CD4-positive, alpha-beta memory T cell (primary cell): Measurements from ENCODE around the gene SP5. TPM values are rescaled to one million over a fixed set of nuclear protein-coding genes. Genes with fewer than 3 reads are reported as not detected.
"Not testable (repeated sequence)": the region's sequence is repeated elsewhere in the genome, so short reads cannot be mapped to it uniquely, and the experiment has no call there.

Experiments
- CTCF ChIA-PET: fragments of 350-600 bp; sonication (Branson Sonifier 250); formaldehyde crosslinking; loops from one replicate; lab custom pipeline; 2021; ENCODE audit warnings: inconsistent platforms; ENCODE audit not compliant: partially characterized antibody; lab: Charles Lee
- POLR2A ChIA-PET: fragments of 350-600 bp; sonication (Branson Sonifier 250); formaldehyde crosslinking; loops from one replicate; lab custom pipeline; 2021; ENCODE audit not compliant: partially characterized antibody; lab: Charles Lee
- DNase-seq, 5 donors: peaks; one replicate each; pipeline versions ENCODE4 v3.0.0 to v3.0.0-alpha.2; 2020 to 2022; ENCODE audit warnings: mixed read lengths in 1 of 5
- H3K27ac ChIP-seq: one replicate; pipeline ENCODE4 v1.7.0; 2013; ENCODE audit warnings: low read depth, low read length
- H3K27me3 ChIP-seq: 2 replicates; pipeline ENCODE4 v1.7.0; 2013; ENCODE audit warnings: mild to moderate bottlenecking, low read length, moderate library complexity; ENCODE audit not compliant: insufficient read depth
- H3K36me3 ChIP-seq: 2 replicates; pipeline ENCODE4 v1.7.0; 2013; ENCODE audit warnings: mild to moderate bottlenecking, low read length, moderate library complexity; ENCODE audit not compliant: insufficient read depth
- H3K4me1 ChIP-seq: 2 replicates; pipeline ENCODE4 v1.7.0; 2013; ENCODE audit warnings: mild to moderate bottlenecking, low read length, moderate library complexity; ENCODE audit not compliant: insufficient read depth
- H3K4me3 ChIP-seq, 2 donors: one replicate each; pipeline ENCODE4 v1.7.0; 2013; ENCODE audit warnings: low read length in 2 of 2, mild to moderate bottlenecking in 1 of 2
- H3K9me3 ChIP-seq, 2 donors: one replicate each; pipeline ENCODE4 v1.7.0; 2013; ENCODE audit warnings: low read length in 2 of 2, control low read depth in 1 of 2; ENCODE audit not compliant: control insufficient read depth in 1 of 2
- H3K27ac Mint-ChIP-seq, 7 donors: one replicate each; pipeline ENCODE4 v1.8.0; 2020 to 2021; ENCODE audit warnings: mixed read lengths in 7 of 7, mild to moderate bottlenecking in 6 of 7, inconsistent platforms in 3 of 7, moderate library complexity in 3 of 7
- H3K27me3 Mint-ChIP-seq, 2 donors: one replicate each; pipeline ENCODE4 v1.8.0; 2020 to 2021; ENCODE audit warnings: mixed read lengths in 2 of 2
- H3K36me3 Mint-ChIP-seq, 2 donors: one replicate each; pipeline ENCODE4 v1.8.0; 2020 to 2021; ENCODE audit warnings: mixed read lengths in 2 of 2, inconsistent platforms in 1 of 2, mild to moderate bottlenecking in 1 of 2
- H3K4me1 Mint-ChIP-seq, 4 donors: one replicate each; pipeline ENCODE4 v1.8.0; 2020 to 2021; ENCODE audit warnings: mixed read lengths in 4 of 4, mild to moderate bottlenecking in 1 of 4
- H3K4me3 Mint-ChIP-seq, 8 donors: one replicate each; pipeline ENCODE4 v1.8.0; 2020 to 2021; ENCODE audit warnings: mixed read lengths in 8 of 8, mild to moderate bottlenecking in 7 of 8, moderate library complexity in 6 of 8, inconsistent platforms in 3 of 8
- H3K9me3 Mint-ChIP-seq, 8 donors: one replicate each; pipeline ENCODE4 v1.8.0; 2020 to 2021; ENCODE audit warnings: mixed read lengths in 8 of 8, mild to moderate bottlenecking in 5 of 8, inconsistent platforms in 3 of 8, moderate library complexity in 1 of 8
- intact Hi-C: fragments of 100-400 bp; cut with micrococcal nuclease; formaldehyde crosslinking; loops from one replicate; pipeline ENCODE4 v1.15.1; 2023
- polyA plus RNA-seq, 2 donors: library from polyadenylated mRNA; unstranded; fragments of 300-500 nt; fragmentation: Illumina TruSeq; gene quantifications; one replicate each; pipeline ENCODE4 v1.2.3, GENCODE V29; 2021
- total RNA-seq, 2 experiments: library from RNA; stranded (reverse); gene quantifications; one replicate each; pipeline ENCODE4 v1.2.3, GENCODE V29; 2021

Gene SP5
- total RNA-seq (not detected), polyA plus RNA-seq (not detected)

DNA sequence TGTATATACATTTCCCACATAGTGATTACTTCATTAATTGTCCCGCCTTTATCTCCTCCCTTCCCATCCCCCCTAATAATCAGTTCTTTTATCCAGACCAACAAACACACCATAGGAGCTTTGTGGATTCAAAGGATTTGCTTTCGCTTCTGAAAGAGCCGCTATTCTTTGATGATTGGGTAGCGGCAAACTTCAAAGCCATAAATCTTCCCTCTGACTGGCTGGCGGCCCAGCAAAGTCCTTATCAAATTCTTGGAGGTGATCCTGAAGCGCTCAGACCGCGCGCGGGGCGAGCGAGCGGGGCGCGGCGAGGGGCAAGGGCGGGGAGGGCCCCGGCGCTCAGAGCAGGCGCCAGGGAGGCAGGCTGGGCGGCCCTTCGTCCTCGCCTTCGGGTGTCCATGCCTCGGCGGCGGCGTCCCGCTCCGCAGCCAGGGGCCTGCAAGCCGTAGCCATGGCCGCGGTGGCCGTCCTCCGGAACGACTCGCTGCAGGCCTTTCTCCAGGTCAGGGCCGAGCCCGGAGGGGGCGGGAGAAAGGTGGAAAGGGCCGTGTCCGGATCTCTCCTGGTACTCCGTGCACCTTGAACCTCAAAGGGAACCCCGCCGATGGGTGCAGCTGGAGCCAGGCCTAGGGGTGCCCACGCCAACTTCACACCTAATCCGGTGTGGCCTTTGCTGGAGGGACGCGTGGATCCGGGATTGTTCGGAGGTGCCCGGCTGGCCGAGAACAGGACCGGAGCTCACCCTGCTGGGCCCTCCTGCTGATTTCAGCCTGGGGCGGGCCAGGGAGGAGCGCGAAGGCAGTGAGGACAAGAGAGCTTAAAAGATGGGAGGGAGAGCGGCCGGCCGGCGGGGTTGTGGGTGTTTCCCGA is at the start of gene SP5:
Gene SP5 (plus strand): TSS at position 276 of the 870 bp plus-strand sequence. CDS start 176 bp downstream, at position 452.
- POLR2A ChIA-PET, result no interaction called here

DNA sequence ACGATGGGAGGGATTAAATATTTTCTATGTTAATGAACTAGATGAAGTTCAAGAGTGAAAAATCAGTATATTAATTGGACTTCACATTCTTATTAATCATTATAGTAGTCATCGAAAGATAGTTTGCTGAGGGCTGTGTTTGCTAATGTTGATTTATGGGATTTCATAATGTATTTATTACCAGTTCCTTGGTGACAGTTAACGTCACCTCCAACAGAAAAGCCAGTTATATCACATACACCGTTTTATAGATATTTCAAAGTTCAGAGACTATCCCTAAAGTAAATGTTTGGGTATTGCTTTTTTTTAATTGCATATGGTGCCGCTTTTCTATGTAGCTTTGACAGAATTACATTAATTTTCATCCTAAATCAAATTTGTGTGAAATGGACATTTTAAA is 49.4 kb upstream of the SP5 start:
- POLR2A ChIA-PET, result no interaction called here
- no peaks in the 10 kb centered on the region for H3K36me3 ChIP-seq
- Mint-ChIP-seq H3K27ac (no peak overlapping the region), H3K27me3 (peaks cover 11 to 12% of the 10 kb centered on the region in 2 donors), H3K4me3 (no peak overlapping the region), H3K9me3 (peaks cover 0 to 2% (median 0%) of the 10 kb centered on the region in 8 donors), H3K36me3 (no peaks in the 10 kb centered on the region), H3K4me1 (no peaks in the 10 kb centered on the region)
- H3K27me3 ChIP-seq, result no peaks in the 10 kb centered on the region
- no peak for DNase-seq
- H3K9me3 ChIP-seq, result no peaks in the 10 kb centered on the region
- intact Hi-C loops, result no loop called here
- H3K27ac ChIP-seq, result no peak overlapping the region
- CTCF ChIA-PET, result interaction anchor here (0.6 kb wide), 1 partner anchor 83 kb away, joined by 3 read pairs; no protein-coding TSS in a partner anchor
- no peak overlapping the region for H3K4me3 ChIP-seq
- H3K4me1 ChIP-seq, result no peaks in the 10 kb centered on the region

More for the DNA sequence above, at the start of gene SP5:
- Mint-ChIP-seq H3K27me3 (peaks cover 47 to 52% of the 10 kb centered on the region in 2 donors), H3K27ac (peak within 1 kb of the TSS in 4 of 7 donors; percentile 26 to 87 (median 54)), H3K4me1 (peaks cover 17 to 45% (median 36%) of the 10 kb centered on the region in 4 donors), H3K36me3 (peaks cover 3 to 4% of the 10 kb centered on the region in 2 donors), H3K9me3 (peaks cover 0 to 10% (median 0%) of the 10 kb centered on the region in 8 donors), H3K4me3 (peak within 1 kb of the TSS; percentile 84 to 95 (median 93))
- H3K4me3 ChIP-seq, result peak within 1 kb of the TSS; percentile 44 to 69
- CTCF ChIA-PET, result no interaction called here
- peaks cover 45% of the 10 kb centered on the region for H3K27me3 ChIP-seq
- peak; percentile 45 to 65 (median 56) for DNase-seq
- H3K9me3 ChIP-seq, result no peaks in the 10 kb centered on the region
- no peak within 1 kb of the TSS for H3K27ac ChIP-seq
- peaks cover 40% of the 10 kb centered on the region for H3K4me1 ChIP-seq
- no peaks in the 10 kb centered on the region for H3K36me3 ChIP-seq
- intact Hi-C loops, result loop anchor here (5.0 kb wide), 1 partner anchor 102 kb away; the partner anchor contains the start of gene GAD1

DNA sequence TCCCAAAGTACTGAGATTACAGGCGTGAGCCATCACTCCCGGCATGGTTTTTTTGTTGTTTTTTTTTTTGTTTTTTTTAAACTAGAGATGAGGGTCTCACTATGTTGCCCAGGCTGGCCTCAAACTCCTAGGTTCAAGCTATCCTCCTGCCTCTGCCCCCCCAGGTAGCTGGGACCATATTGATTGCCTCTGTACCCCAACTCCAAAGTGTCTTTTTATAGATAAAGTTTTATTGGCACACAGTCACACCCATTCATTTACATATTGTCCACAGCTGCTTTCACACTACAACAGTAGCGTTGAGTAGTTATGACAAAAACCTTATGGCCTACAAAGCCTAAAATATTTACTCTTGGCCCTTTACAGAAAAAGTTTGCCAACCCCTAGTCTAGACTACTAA is 45.2 kb upstream of the SP5 start:
- Histone ChIP-seq H3K27me3 (no peaks in the 10 kb centered on the region), H3K36me3 (no peaks in the 10 kb centered on the region), H3K9me3 (no peaks in the 10 kb centered on the region), H3K27ac (no peak overlapping the region), H3K4me3 (no peak overlapping the region), H3K4me1 (no peaks in the 10 kb centered on the region)
- Mint-ChIP-seq H3K27ac (no peak overlapping the region), H3K9me3 (peaks cover 0 to 2% (median 0%) of the 10 kb centered on the region in 8 donors), H3K36me3 (no peaks in the 10 kb centered on the region), H3K4me3 (no peak overlapping the region), H3K27me3 (peaks cover 7 to 17% of the 10 kb centered on the region in 2 donors), H3K4me1 (no peaks in the 10 kb centered on the region)
- ChIA-PET CTCF (no interaction called here), POLR2A (no interaction called here)
- intact Hi-C loops, result no loop called here
- DNase-seq, result no peak

- Mint-ChIP-seq H3K36me3 (no peaks in the 10 kb centered on the region), H3K27ac (no peak overlapping the region), H3K27me3 (peaks cover 4 to 11% of the 10 kb centered on the region in 2 donors), H3K9me3 (no peaks in the 10 kb centered on the region), H3K4me1 (no peaks in the 10 kb centered on the region), H3K4me3 (no peak overlapping the region)
- H3K4me3 ChIP-seq, result no peak overlapping the region
- intact Hi-C loops, result no loop called here
- DNase-seq, result no peak
- H3K36me3 ChIP-seq, result no peaks in the 10 kb centered on the region
- ChIA-PET POLR2A (no interaction called here), CTCF (no interaction called here)
- no peak overlapping the region for H3K27ac ChIP-seq
- H3K27me3 ChIP-seq, result no peaks in the 10 kb centered on the region
- H3K9me3 ChIP-seq, result no peaks in the 10 kb centered on the region
- H3K4me1 ChIP-seq, result no peaks in the 10 kb centered on the region
Measured at GRCh38 chr2:170670651-170671050, 44.5 kb upstream of the SP5 start.

GRCh38 chr2:170671079-170671478 is 44.1 kb upstream of the SP5 start:
- Histone ChIP-seq H3K27ac (no peak overlapping the region), H3K27me3 (no peaks in the 10 kb centered on the region), H3K4me3 (no peak overlapping the region), H3K9me3 (no peaks in the 10 kb centered on the region), H3K36me3 (no peaks in the 10 kb centered on the region), H3K4me1 (no peaks in the 10 kb centered on the region)
- DNase-seq, result no peak
- H3K27ac Mint-ChIP-seq, result no peak overlapping the region
- H3K4me1 Mint-ChIP-seq, result no peaks in the 10 kb centered on the region
- no peaks in the 10 kb centered on the region for H3K36me3 Mint-ChIP-seq
- H3K27me3 Mint-ChIP-seq, result peaks cover 4 to 11% of the 10 kb centered on the region in 2 donors
- intact Hi-C loops, result no loop called here
- ChIA-PET POLR2A (no interaction called here), CTCF (no interaction called here)
- no peaks in the 10 kb centered on the region for H3K9me3 Mint-ChIP-seq
- H3K4me3 Mint-ChIP-seq, result no peak overlapping the region

DNA sequence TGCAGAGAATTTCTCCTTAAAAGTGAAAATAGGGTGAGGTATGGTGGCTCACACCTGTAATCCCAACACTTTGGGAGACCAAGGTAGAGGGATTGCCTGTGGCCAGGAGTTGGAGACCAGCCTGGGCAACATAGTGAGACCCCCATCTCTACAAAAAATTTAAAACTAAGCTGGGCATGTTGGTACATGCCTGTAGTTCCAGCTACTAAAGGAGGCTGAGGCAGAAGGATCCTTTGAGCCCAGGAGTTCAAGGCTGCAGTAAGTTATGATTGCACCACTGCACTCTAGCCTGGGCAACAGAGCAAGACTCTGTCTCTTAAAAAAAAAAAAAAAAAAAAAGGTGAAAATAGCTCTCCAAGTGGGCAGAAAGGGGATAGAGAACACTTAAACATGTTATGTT is 40.9 kb upstream of the SP5 start:
- H3K27ac Mint-ChIP-seq, H3K4me1 Mint-ChIP-seq, H3K27me3 ChIP-seq, H3K36me3 ChIP-seq, POLR2A ChIA-PET, H3K4me3 Mint-ChIP-seq, H3K9me3 ChIP-seq, H3K27ac ChIP-seq, H3K4me1 ChIP-seq, H3K4me3 ChIP-seq, DNase-seq, H3K36me3 Mint-ChIP-seq, intact Hi-C loops, H3K27me3 Mint-ChIP-seq, H3K9me3 Mint-ChIP-seq: not testable (repeated sequence)
- CTCF ChIA-PET, result interaction anchor here (1.6 kb wide), 1 partner anchor 13 kb away, joined by 3 read pairs; no protein-coding TSS in a partner anchor

DNA sequence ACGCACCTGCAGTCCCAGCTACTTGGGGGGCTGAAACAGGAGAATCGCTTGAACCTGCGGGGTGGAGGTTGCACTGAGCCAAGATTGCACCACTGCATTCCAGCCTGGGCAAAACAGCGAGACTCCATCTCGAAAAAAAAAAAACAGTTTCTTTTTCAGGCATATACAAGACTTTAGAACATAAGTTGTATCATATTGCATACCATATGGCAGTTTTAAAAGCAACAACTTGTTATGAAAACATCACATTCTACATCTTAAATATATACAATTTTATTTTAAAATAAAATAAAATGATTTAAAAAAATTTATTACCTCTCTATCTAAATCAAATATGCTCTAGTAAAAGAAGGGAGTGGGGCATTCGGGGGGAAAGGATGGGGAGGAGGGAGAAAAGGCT is 39.4 kb upstream of the SP5 start:
- peaks cover 7% of the 10 kb centered on the region for H3K4me1 ChIP-seq
- H3K27me3 Mint-ChIP-seq, result peaks cover 3 to 6% of the 10 kb centered on the region in 2 donors
- no peaks in the 10 kb centered on the region for H3K36me3 Mint-ChIP-seq
- CTCF ChIA-PET, result no interaction called here
- H3K27ac Mint-ChIP-seq, result no peak overlapping the region
- no peak overlapping the region for H3K4me3 ChIP-seq
- no peaks in the 10 kb centered on the region for H3K36me3 ChIP-seq
- no peak overlapping the region for H3K27ac ChIP-seq
- H3K4me3 Mint-ChIP-seq, result no peak overlapping the region
- no peak for DNase-seq
- no peaks in the 10 kb centered on the region for H3K27me3 ChIP-seq
- intact Hi-C loops, result no loop called here
- H3K4me1 Mint-ChIP-seq, result peaks cover 0 to 8% (median 6%) of the 10 kb centered on the region in 4 donors
- peaks cover 0 to 5% (median 0%) of the 10 kb centered on the region in 8 donors for H3K9me3 Mint-ChIP-seq
- no peaks in the 10 kb centered on the region for H3K9me3 ChIP-seq
- POLR2A ChIA-PET, result no interaction called here
